Mucosa of gallbladder (tissue), 1 donor: ENCODE data around the gene TMEM94. TPM values are rescaled to one million over a fixed set of nuclear protein-coding genes. Genes with fewer than 3 reads are reported as not detected.
"Not testable (repeated sequence)": the region's sequence is repeated elsewhere in the genome, so short reads cannot be mapped to it uniquely, and the experiment has no call there.

ENCODE experiments used
- DNase-seq: peaks from one replicate; pipeline ENCODE4 v3.0.0-alpha.2; 2020; ENCODE audit warnings: low spot score
- total RNA-seq: library from RNA; stranded (reverse); gene quantifications from one replicate; pipeline ENCODE4 v1.2.1, GENCODE V29; 2021
- donor health status: DM: no; HTN: no; CAD: no.

TMEM94 gene
- total RNA-seq, result 106 TPM

DNA sequence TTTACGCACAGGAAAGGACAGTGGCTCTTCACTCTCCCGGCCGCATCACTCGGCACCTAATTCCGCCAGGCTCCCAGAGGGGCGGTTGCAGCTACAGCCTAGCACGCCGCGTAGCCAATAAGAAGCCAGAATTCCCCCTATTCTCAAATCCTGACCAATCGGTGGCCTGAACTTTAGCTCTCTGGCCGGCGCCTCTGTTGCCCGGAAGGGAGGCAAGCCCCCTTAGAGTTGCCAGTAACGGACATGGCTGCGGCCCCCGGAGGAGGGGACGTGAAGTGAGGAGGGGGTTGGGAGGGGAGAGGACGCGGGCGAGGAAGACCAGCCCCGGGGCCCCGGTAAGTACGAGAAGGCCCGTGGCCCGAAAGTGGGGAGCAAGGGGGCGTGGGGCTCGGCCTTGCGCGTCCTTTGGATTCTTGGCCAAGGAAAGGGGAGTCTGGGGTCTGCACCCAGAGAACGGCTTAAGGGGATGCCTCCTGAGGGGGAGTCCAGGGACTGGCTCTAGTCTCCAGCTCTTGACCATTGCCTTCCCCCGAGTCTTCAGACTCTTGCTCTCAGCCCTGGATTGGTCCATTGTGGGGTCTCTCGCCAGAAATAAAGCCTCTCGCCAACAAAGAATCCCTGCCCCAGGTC, at the start of gene TMEM94:
TMEM94 (plus strand) TSS at position 219 of the 630 bp plus-strand sequence. CDS start 15,271 bp downstream, outside the sequence.
- DNase-seq, result peak; percentile 97

DNA sequence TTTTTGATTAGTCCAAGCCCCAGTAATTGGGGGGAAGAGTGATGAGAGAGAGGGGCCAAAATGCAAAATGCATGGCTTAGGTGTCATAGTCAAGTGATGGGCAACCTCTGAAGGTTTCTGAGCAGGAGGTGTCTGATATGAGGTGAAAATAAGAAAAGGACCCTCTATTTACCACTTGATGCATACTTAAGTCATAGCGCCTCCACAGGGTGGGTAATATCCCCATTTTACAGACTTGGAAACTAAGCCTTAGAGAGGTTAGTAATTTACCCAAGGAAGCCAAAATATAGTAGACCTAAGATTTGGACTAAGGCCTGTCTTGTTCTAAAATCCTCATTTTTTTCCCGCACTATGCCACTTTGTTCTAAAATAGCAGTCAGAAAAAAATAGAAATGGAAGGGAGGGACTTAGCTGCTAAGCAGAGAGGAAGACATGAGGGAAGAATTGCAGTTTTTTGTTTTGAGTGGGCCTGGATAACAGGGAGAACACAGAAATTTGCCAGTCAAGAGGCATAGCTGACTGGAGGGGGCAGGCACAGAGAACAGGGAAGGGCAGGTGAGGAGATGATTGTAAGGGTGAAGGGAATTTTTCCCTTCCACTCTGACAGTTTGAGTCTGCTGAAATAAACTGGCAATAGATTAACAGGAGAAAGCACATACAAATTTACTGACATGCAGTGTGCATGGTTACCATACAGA, 48.6 kb upstream of the TMEM94 start:
- no peak for DNase-seq

DNA sequence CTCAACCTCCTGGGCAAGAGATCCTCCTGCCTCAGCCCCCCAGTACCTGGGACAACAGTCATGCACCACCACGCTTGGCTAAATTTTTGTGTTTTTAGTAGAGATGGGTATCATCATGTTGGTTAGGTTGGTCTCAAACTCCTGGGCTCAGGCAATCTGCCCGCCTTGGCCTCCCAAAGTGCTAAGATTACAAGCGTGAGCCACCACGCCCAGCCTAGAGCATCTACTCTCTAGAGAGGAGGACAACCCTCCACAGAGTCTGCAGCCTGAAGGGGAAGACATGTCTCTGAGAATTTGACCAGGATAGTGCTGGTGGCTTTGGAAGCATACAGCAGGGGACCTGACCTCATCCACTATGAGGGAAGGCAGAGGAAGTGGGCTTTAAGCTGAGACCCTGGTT, 46.3 kb upstream of the TMEM94 start:
- DNase-seq, result no peak

DNA sequence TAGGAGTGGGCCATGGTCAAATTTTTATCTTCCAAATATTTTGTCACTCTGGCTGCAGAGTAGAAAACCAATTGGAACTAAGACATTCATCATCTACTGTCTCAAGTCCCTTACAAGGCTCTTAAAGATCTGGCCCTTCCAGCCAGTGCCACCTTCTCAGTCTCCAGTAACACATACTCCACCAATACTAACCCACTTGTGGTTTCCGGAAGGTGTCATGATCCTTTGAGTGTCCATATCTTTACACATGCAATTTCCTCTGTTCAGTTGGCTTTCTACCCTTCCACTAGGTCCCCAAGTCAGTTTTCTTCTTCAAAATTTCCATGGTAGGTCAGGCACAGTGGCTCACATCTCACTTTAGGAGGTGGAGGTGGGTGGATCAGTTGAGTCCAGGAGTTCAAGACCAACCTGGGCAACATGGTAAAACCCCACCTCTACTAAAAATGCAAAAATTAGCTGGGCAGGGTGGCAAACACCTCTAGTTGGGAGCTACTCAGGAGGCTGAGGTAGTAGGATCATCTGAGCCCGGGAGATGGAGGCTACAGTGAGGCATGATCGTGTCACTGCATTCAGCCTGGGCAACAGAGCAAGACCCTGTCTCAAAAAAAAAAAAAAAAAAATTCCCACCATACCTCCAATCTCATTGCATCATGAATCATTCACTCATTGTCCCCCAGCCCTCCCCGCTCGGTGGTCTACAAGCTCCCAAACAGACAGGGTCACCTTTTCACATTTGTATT, 44.9 kb upstream of the TMEM94 start:
- no peak for DNase-seq

DNA sequence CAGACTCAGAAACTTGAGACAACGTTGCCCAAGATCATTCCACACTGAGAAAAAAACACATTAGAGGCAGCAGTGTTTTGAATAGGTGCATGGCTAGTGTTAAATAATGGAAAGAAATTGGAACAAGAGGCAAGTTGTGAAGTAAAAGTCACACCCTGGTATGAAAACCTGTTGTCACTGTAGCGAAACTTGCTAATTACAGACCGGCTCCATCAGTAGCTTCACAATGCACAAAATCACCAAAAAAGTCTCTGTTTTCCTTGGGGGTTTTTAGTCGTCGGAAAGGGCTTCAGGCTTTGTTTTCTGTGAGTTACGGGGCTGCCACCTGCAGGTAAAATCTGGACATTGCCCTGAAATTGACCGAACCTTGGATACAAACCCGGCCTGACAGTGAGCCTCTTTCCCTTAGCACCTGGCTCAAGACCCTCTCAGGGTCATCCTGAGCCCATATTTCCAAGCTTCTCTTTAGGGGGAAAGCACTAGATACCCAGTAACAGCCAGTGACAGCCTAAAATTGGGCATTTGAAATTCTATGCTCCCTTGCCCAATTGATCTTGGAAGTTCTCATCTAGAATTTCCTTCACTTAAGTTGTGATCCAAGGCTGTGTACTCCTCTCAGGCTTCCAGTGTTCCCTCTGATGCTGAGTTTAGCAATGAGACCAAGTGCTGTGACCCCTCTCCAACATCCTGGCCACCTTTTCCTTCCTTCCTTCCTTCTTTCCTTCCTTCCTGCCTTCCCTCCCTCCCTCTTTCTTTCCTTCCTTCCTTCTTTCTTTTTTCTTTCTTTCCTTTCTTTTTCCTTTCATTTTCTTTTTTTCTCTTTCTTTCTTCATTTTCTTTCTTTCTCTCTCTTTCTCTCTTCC, 43.7 kb upstream of the TMEM94 start:
- DNase-seq, result peak; percentile 70

DNA sequence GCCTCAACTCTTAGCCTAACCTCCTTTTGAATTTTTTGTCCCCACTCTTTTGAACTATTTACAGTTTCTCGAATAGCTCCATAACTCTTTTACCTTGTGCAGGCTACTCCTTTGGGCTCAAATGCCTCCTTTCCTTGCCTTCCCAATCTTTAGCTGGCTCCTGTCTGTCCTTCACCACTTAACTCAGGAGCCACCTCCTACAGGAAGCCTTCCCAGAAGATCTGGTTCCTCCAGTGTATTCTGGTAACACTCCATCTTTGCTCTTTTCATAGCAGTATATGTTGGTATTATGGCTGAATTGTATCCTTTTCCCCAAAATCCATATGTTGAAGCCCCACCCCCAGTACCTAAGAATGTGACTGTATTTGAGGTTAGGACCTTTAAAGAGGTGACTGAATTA, 41.9 kb upstream of the TMEM94 start:
- DNase-seq, result no peak

DNA sequence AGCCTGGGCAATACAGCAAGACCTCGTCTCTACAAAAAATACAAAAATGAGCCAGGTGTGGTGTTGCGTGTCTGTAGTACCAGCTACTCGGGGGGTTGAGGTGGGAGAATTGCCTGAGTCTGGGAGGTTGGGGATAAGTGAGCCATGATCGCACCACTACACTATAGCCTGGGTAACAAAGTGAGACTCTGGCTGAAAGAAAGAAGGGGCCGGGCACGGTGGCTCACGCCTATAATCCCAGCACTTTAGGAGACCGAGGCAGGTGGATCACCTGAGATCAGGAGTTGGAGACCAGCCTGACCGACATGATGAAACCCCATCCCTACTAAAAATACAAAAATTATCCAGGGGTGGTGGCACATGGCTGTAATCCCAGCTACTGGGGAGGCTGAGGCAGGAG, 40.4 kb upstream of the TMEM94 start:
- no peak for DNase-seq

DNA sequence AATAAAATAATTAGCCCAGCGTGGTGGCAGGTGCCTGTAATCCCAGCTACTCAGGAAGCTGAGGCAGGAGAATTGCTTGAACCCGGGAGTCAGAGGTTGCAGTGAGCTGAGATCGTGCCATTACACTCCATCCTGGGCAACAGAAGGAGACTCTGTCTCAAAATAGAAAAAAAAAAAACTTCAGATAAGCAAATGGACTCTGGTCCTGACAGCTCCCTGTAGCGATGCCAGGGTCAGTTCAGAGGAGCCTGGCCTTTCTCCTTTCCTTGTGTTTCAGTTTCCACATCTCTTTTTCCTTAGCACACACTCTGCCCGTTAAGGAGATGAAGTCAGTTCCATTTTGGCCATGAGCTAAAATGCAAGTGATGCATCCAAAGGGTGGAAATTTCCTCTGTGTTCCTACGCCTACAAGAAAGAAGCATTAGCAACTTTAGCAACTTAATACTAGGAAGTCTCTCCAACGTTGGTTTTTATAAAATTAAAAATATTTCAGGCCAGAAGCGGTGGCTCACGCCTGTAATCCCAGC, 39.3 kb upstream of the TMEM94 start:
- DNase-seq, result peak; percentile 34

DNA sequence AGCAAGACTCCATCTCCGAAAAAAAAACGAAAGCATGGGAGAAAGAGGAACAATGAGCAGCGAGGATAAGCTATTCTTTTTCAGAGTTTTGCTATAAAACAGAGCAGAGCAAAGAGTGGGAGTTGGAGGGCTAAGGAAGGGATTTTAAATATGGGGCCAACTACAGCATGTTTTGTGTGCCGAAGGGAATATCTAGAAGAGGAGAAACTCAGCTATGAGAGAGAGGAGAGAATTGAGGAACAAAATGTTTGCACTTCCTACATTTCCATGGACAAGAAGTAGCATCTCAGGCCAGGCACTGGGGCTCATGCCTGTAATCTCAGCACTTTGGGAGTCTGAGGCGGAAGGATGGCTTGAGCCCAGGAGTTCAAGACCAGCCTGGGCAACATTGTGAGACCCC, 37.9 kb upstream of the TMEM94 start:
- DNase-seq, result no peak

DNA sequence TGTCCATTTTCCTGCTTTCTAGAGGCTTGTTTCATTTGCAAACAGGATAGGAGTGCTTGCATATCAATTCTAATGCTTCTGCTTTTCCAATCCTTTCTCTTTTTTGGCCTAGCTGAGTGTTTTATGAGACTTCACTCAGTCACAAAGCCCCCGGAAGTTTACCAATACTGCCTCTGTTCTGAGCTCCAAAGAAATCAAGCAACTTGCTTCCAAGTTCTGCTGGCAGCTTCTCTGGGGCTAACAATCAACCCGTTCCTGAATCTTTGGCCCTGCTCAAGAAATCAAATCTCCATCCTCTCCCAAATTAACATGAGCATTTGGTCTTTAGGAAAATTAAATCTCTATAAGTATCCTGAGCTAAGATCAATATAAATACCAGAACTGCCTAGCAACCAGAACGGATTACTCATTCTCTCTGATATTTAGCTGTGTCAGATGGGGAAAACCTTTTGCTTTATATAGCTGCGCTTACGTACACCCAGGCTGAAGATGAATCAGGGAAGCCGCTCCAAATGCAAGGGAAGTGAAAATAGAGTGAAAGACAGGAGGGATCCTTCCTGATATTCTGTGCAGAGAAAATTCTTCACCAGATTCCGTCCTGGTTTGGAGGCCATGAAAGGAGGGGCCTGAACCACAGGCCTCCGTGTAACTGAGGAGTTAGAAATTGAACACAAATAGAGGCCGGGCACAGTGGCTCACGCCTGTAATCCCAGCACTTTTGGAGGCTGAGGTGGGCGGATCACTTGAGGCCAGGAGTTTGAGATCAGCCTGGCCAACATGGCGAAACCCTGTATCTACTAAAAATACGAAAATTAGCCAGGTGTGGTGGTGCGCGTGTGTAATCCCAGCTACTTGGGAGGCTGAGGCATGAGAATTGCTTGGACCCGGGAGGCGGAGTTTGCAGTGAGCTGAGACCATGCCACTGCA, 27.6 kb upstream of the TMEM94 start:
- DNase-seq, result no peak

DNA sequence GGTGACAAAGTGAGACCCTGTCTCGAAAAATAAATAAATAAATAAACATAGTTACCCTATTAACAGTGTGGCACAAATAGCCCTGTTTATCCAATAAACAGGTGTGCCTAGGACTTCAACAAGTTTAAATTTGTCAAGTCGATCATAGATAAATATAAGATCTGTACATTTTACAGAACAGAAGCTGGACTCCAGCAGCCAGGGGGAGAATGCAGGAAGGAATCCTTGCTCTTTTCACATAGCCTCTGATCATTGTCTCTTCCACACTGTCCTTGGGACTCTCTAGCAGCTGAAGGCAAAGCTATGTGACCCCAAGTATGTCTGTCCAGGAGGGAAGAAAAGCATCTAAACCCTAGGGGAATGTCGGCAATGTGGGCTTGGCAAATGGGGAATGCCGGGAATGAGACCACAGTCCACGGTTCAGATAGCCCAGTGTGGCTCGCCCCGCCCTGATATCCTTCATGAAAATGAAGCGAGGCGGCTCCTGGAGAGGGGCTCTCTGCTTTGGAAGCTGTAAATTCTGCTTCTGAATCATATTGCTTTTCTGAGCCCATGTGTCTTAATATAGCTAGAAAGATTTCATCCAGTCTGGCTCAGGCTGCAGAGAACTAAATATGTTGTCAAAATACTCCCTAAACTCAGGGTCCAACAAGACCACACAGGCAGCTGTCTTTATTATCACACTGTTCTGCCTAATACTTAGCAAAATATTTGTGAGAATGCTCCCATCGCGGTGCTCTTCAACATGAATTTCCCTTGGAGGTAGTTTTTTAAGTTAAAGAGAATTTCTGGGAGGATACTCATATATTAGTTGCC, 26.1 kb upstream of the TMEM94 start:
- DNase-seq, result peak; percentile 20

DNA sequence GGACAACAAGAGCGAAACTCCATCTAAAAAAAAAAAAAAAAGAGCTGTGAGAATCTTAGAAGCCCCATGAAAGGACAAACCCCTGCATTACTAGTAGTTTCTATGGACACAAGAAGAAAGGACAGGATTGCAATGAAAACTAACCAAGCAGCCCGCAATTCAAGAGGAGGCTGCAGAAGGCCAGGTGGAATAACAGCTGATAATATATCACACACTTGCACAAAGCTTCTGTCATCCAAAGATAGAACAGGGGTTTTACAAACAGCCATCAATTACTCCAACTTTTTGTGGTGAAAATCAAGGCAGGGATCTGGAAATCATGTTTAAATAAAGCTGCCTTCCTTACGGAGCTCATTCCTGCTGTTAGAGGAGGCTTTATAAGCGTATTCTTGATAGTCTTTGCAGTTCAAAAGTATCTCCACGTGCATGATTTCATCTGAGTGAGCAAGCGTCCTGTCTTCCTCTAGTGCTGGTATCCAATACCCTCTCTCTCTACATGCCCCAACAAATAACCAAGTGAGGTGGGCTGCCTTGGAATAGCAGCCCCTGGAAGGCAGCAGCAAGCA, 23.1 kb upstream of the TMEM94 start:
- DNase-seq, result no peak

DNA sequence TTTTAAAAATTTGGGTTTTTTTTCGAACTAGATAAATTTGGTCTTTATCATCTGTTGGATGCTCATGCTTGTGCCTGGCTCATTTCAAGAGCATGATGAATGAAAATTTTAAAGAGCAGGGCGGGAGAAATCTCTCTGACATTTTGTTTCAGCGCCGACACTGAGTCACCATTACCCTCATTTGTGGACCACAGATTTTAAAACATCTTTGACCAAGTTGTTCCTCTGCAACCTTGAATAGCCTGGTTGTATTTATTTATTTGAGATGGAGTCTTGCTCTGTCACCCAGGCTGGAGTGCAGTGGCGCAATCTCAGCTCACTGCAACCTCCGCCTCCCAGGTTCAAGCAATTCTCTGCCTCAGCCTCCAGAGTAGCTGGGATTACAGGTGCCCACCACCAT, 22.0 kb upstream of the TMEM94 start:
- DNase-seq, result not testable (repeated sequence)

DNA sequence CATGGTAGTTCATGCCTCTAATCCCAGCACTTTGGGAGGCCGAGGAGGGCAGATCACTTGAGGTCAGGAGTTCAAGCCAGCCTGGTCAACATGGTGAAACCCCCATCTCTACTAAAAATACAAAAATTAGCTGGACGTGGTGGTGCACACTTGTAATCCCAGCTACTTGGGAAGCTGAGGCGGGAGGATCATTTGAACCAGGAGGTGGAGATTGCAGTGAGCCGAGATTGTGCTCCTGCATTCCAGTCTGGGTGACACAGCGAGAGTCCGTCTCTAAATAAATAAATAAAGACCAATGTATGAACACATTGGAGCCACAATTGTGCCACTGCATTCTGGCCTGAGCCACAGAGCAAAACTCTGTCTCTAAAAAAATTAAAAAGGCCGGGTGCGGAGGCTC, 19.0 kb upstream of the TMEM94 start:
- not testable (repeated sequence) for DNase-seq

DNA sequence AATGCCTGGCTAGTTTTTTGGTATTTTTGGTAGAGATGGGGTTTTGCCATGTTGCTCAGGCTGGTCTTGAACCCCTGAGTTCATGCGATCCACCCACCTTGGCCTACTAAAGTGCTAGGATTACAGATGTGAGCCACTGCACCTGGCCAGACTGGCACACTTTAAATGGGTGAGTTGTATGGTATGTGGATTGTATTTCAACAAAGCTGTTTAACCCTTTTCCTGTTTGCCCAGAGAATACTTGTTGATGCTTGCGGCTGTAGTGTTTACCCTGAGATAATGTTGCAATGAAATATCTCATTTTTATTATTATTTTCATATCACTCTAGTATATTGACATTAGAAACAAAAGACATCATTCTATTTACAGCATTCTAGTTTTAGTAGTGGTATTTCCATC, 17.1 kb upstream of the TMEM94 start:
- DNase-seq, result no peak

DNA sequence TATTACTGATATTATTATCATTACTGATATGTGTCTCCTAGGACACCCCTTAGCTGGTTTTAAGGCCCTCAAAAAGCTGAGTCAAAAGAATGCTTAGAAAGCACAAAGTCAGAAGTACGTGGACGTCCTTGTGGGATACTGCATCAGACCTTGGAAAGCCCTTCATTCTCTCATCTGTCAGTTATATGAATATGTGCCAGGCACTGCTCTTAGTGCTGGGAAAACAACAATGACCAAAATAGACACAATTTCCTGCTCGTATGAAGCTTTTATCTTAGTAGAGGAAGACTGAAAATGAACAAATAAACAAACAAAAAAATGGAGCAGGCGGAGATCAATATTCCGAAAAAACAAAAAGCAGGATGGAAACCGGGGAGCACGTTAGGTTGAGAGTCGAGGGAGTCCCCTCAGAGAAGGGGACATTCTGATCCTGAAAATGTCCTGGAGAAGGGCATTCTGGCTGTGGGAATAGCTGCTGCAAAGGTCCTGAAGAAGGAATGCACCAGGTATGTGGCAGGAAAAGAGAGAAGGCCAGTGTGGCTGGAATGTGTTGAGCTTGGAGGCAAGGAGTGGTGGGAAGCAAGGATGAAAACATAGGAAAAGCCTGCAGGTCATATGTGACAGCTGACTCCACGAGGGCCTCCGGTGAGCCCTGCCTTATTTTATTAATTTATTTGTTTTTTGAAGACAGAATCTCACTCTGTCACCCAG, 15.5 kb upstream of the TMEM94 start:
- no peak for DNase-seq

DNA sequence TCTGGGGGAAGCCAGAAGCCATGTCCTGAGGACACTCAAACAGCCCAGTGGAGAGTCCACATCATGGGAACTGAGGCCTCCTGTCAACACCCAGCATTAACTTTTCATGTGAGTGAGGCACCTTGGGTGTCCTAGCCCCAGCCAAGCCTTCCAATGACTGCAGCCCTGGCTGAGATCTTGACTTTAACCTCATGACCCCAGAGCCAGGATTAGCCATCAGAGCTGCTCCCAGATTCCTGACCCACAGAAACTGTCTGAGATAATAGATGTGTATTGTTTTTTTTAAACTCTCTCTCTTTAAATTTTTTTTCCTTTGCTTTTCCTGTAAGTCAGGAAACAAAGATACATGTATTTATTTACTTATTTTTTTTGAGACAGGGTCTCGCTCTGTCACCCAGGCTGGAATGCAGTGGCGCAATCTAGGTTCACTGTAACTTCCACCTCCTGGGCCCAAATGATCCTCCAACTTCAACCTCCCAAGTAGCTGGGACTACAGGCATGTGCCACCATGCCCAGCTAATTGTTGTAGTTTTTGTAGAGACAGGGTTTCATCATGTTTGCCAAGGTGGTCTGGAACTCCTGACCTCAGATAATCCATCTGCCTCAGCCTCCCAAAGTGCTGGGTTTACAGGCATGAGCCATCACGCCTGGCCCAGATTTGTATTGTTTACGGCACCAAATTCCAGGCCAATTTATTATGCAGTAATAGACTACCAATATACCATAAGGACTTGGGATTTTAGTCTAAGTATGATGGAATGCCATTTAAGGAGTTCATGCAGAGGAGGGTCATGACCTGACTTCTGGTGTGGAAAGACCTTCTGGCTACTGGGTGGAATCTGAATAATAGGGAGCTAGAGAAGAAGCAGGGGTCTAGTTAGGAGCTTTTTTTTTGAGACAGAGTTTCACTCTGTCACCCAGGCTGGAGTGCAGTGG, 14.0 kb upstream of the TMEM94 start:
- no peak for DNase-seq

DNA sequence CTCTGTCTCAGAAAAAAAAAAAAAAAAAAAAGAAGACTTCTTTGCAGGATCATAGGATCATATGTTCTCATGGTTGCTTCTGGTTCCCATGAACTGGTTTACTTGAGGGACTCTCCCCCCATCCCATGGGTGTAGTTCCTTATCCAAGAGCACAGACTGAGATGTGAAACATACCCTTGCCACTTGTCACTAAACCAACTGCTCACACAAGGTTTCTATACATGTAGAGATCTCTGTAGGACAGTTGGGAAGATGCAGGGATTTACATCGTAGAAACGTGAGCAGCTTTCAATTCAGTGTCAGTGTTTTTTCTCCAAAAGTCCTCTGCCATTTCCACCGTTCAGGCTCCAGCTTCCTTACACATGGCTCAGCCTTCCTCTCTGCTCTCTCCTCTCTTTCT, 11.1 kb upstream of the TMEM94 start:
- DNase-seq, result no peak
